ENCODE results near the gene MYO6.

MYO6 gene

GRCh38 chr6:75853806-75854205 is 104.8 kb downstream of the MYO6 start:
- no peak overlapping the region for H3K4me3 ChIP-seq (ENCODE audit: low read length)
- DNase-seq (ENCODE audit: low read depth) = no peak
- TF ChIP-seq CTCF (conservative IDR thresholded peaks at IDR 0.05; ENCODE audit: low read depth, low read length) = no peak

GRCh38 chr6:75855052-75855451 is 106.0 kb downstream of the MYO6 start:
- TF ChIP-seq CTCF (conservative IDR thresholded peaks at IDR 0.05; ENCODE audit: low read depth, low read length) = peak; percentile 65
- no peak overlapping the region for H3K4me3 ChIP-seq (ENCODE audit: low read length)
- peak; percentile 7 for DNase-seq (ENCODE audit: low read depth)

GRCh38 chr6:75856902-75857301 is 107.9 kb downstream of the MYO6 start:
- no peak overlapping the region for H3K4me3 ChIP-seq (ENCODE audit: low read length)
- no peak for TF ChIP-seq CTCF (conservative IDR thresholded peaks at IDR 0.05; ENCODE audit: low read depth, low read length)
- no peak for DNase-seq (ENCODE audit: low read depth)

- no peak for DNase-seq (ENCODE audit: low read depth)
- no peak for TF ChIP-seq CTCF (conservative IDR thresholded peaks at IDR 0.05; ENCODE audit: low read depth, low read length)
- no peak overlapping the region for H3K4me3 ChIP-seq (ENCODE audit: low read length)
These were observed 114.0 kb downstream of the MYO6 start for GRCh38 chr6:75863001-75863400.

- TF ChIP-seq CTCF (conservative IDR thresholded peaks at IDR 0.05; ENCODE audit: low read depth, low read length) = no peak
- H3K4me3 ChIP-seq (ENCODE audit: low read length) = no peak overlapping the region
- no peak for DNase-seq (ENCODE audit: low read depth)
These were observed 114.7 kb downstream of the MYO6 start for GRCh38 chr6:75863784-75864183.

- H3K4me3 ChIP-seq (ENCODE audit: low read length) = no peak overlapping the region
- DNase-seq (ENCODE audit: low read depth) = no peak
- no peak for TF ChIP-seq CTCF (conservative IDR thresholded peaks at IDR 0.05; ENCODE audit: low read depth, low read length)
These were observed 115.4 kb downstream of the MYO6 start for GRCh38 chr6:75864446-75864845.

- no peak overlapping the region for H3K4me3 ChIP-seq (ENCODE audit: low read length)
- no peak for TF ChIP-seq CTCF (conservative IDR thresholded peaks at IDR 0.05; ENCODE audit: low read depth, low read length)
- no peak for DNase-seq (ENCODE audit: low read depth)
These were observed 121.3 kb downstream of the MYO6 start for GRCh38 chr6:75870389-75870788.
